ENCODE measurements around the gene NAGLU.
"Not testable (repeated sequence)": the region's sequence is repeated elsewhere in the genome, so short reads cannot be mapped to it uniquely, and the experiment has no call there.

The NAGLU gene

GRCh38 chr17:42521666-42522262, 14.3 kb upstream of the NAGLU start:
- no peak for DNase-seq

GRCh38 chr17:42522263-42522790, 13.7 kb upstream of the NAGLU start:
- no peak for DNase-seq

GRCh38 chr17:42522798-42523278, 13.2 kb upstream of the NAGLU start:
- DNase-seq = no peak

GRCh38 chr17:42525221-42525620, 10.8 kb upstream of the NAGLU start:
- DNase-seq = no peak

- DNase-seq = no peak
Measured at GRCh38 chr17:42526031-42526444, 10.0 kb upstream of the NAGLU start.

GRCh38 chr17:42527932-42528331, 8.1 kb upstream of the NAGLU start:
- no peak for DNase-seq

- no peak for DNase-seq
Measured at GRCh38 chr17:42529061-42529460, 7.0 kb upstream of the NAGLU start.

GRCh38 chr17:42530952-42531454, 5.0 kb upstream of the NAGLU start:
- no peak for DNase-seq

GRCh38 chr17:42531455-42532354, 4.3 kb upstream of the NAGLU start:
- peak; percentile 73 for DNase-seq

- no peak for DNase-seq
Measured at GRCh38 chr17:42535155-42536047, 640 bp upstream of the NAGLU start.

- peak; percentile 81 for DNase-seq
Measured at GRCh38 chr17:42536372-42537155, 523 bp downstream of the NAGLU start.

GRCh38 chr17:42537156-42537805, 1.2 kb downstream of the NAGLU start:
- DNase-seq = no peak

- no peak for DNase-seq
Measured at GRCh38 chr17:42537826-42538451, 1.9 kb downstream of the NAGLU start.

GRCh38 chr17:42538482-42538881, 2.4 kb downstream of the NAGLU start:
- DNase-seq = no peak

- not testable (repeated sequence) for DNase-seq
Measured at GRCh38 chr17:42540558-42540957, 4.5 kb downstream of the NAGLU start.

- no peak for DNase-seq
Measured at GRCh38 chr17:42541041-42541833, 5.2 kb downstream of the NAGLU start.

GRCh38 chr17:42543190-42544079, 7.4 kb downstream of the NAGLU start:
- DNase-seq = no peak

GRCh38 chr17:42544874-42545283, 8.8 kb downstream of the NAGLU start:
- no peak for DNase-seq

Data from eye (tissue), 1 donor.